NCI-H526 (cell line): ENCODE data around the gene RASD2.
A peak's percentile ranks its signal among the peaks of the same experiment; 100 is the strongest.

Source experiments
- DNase-seq, 2 experiments: peaks; one replicate each; lab custom pipeline; 2025; lab: John Stamatoyannopoulos, UW

The RASD2 gene

DNA sequence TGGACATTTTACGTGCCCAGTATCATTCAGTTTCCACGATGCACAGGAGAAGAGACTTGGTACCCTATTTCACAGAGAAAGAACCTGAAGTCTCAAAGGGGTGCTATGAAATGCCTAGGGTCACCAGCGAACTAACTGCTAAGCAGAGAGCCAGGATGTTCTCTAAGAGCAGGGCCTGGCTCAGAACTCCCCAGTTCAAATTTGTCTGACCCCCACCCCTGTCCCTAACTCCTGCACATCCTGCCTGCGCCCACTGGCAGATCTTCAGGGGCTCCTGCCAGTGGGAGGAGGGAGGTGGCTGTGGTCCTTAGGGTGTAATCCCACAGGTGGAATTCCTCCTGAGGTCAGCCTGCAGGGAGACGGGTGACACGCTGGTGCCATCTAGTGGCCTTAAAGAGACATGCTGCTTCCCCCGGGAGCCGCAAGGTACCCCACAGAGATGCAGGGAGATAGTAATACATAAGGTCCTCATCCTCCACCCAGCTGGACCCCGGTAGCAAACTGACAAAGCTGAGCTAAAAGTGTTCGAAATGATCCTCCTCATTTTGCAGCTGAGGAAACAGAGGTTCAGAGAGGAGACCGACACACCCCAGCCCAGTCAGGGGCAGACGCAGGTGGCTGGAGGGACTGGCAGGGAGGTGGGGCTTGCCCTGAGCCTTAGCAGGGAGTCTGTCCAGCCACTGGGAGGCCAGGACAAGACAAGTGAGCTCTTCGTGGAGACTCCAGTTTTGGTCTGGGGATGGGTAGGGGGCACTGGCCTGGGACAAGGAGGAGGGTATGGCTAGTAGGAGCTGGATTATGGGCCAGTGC is 42.4 kb downstream of the RASD2 start:
- peak; percentile 25 to 77 for DNase-seq

DNA sequence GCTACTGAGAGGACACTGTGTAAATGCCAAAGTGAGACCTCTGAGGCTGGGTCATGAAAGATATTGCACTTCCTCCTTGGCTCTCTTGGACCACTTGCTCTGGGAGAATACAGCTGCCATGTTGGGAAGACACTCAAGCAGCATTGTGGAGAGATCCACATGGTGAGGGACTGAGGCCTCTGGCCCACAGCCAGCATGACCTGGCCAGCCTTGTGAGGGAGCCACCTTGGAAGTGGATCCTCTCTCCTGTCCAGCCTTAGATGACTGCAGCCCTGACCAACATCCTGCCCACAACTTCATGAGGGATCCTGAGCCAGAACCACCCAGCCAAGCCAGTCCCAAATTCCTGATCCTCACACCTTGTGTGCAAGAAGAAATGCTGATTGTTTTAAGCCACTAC is 46.1 kb downstream of the RASD2 start:
- DNase-seq: no peak

DNA sequence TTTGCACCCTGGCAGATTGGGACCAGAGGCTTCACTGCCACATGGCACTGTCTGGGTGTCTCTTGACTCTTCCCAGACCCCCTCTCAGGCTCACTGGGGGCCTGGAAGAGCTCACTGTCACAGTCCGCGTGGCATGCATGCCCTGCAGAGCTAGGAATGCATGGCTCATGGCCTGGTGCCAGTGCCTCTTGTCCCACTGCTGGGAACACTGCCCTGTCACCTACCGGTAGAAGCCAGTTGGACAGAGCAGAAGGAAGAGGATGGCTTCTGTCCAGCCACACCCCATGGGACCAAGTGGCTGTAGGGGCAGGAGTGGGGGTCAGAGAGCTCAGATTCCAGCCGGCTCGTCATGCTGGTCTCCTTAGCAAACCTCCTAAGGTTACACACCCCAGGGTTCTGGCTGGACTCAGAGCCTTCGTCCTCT is 46.8 kb downstream of the RASD2 start:
- DNase-seq: no peak

DNA sequence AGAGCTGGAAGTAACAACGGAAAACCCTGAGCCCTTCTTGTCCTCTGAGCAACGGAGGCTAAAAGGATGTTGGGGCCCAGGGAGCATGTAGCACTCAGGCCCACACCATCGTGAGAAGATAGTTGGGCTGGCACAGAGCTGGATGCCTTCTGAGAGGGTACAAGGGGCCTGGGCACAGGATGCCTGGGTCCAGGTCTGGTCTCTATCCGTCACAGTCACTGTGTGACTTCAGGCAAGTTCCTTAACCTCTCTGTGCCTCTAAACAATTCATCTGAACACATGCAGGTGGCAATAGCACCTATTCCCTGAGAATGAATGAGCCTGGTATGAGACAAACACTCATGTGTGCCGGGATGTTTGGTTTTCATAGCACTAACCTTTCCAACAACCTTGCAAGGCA is 47.3 kb downstream of the RASD2 start:
- no peak for DNase-seq

DNA sequence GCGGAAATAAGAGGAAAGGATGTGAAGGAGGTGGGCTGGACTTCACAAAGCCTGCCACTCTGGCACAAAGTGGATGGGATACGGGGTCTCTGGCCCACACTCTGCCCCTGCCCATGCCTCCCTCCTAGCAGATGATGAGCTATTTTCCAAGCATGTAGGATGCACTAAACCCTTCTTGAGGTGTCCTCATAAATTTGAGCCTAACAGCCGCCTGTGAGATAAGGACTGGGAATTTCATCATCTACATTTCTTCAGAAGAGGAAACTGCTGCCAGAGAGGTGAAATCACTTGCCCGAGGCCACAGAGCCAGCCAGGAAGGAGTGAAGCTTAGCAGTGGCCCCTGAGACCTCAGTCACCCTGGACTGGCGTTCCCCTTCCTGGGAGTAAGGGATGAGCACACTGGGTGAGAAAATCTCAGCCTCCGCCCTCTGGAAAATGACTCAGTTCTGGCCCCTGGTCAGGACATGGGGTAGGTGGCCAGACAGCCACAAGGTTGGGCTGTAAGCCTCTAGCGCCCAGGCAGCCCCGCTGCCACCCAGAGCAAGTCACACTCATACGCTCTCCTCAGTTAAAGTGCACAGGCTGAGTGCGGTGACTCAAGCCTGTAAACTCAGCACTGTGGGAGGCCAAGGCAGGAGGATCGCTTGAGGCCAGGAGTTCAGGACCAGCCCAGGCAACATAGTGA is 48.6 kb downstream of the RASD2 start:
- no peak for DNase-seq

DNA sequence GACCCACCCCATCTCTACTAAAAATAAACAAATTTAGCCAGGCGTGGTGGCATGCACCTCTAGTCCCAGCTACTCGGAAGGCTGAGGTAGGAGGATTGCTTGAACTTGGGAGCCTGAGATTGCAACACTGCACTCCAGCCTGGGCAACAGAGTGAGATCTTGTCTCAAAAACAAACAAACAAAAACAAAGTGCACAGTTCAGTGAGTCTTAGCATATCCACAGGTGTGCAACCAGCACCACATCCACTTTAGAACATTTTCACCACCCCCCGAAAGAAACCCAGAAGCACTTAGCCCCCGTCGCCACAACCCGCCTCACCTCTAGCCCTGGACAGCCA is 49.1 kb downstream of the RASD2 start:
- DNase-seq: no peak

DNA sequence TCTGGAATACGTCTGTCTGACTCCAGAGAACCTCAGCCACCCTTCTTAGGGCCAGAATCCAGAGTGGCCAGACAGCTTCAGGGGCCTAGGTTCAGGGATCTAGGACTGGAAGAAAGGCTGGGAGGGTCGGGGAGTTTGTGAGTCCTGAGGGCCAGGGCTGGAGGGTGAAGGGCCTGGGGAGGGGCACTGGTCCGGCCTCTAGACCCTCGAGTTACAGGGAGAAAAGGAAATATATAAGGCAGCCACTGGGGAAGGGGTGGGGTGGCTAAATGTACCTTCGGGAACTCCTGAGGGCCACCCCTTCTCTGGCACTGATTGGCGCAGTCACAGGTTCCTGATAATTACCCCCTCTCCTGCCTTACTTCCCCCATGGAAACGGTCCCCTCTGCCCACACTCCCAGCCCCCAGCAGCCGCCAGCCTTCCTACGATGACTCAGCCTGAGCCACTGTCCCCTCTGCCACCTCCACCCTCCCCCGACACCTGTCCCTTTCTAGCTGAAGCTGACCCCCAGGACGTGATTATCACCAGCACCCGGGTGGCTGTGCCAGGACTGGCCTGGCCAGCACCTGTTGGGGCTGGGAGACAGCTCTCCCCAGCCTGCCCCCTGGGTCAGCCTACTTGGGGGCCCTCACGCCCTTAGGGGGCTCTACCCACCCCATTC is 50.1 kb downstream of the RASD2 start:
- no peak for DNase-seq

DNA sequence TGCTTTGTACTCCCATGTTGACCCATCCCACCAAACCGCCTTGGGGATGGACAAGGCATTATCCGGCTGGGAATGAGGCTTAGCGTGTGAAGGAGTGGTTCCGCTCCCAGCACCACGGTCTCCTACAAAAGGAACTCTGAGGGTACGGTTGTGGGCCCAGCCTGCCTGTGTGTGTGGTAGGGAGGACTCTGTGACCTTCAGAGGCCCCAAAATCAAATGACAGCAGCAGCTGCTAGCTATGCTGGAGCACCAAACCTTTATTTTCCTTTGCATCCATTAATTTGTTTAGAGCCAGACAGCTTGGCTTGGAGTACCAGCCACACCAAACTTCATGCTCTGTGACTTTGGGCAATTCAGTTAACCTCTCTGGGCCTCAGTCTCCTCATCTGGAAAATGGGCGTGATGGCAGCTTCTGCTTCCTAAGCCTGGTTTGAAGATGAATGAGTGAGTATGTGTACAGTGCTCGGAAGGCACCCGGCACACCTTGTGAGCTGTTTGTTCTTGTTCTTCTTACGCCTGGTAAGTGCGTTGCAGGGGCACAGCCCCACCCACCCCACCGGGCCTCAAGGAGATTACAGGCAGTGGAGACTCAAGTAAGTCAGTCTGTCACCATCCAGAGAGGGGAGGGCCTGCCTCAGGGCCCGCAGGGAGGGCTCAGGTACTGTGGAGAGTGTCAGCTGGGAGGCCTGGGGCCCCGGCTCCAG is 51.2 kb downstream of the RASD2 start:
- no peak for DNase-seq

DNA sequence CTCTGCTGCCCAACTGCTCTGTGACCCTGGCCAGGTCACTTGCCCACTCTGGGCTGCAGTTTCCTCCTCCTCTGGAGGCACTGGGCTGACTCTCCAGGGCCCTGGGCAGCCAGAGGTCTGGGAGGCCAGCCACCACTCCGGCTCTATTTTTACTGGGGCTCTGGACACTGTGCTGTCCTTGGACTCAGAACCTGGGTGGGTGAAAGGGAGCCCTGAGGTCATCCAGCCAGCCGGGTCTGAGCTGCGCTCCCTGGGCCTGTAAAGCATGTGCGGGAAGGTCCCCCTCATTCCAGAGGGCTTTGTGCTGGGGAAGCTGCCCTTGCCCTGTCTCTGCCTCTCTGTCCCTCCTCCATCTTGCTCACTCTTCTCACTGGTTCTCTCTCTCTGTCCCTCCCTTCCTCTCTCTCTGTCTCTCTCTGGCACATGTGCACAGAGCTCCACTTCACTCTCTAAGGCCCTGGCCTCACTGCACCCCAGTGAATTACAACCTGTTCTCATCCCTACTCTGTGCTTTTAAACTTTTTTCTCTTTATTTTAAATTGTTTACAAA is 51.9 kb downstream of the RASD2 start:
- no peak for DNase-seq

DNA sequence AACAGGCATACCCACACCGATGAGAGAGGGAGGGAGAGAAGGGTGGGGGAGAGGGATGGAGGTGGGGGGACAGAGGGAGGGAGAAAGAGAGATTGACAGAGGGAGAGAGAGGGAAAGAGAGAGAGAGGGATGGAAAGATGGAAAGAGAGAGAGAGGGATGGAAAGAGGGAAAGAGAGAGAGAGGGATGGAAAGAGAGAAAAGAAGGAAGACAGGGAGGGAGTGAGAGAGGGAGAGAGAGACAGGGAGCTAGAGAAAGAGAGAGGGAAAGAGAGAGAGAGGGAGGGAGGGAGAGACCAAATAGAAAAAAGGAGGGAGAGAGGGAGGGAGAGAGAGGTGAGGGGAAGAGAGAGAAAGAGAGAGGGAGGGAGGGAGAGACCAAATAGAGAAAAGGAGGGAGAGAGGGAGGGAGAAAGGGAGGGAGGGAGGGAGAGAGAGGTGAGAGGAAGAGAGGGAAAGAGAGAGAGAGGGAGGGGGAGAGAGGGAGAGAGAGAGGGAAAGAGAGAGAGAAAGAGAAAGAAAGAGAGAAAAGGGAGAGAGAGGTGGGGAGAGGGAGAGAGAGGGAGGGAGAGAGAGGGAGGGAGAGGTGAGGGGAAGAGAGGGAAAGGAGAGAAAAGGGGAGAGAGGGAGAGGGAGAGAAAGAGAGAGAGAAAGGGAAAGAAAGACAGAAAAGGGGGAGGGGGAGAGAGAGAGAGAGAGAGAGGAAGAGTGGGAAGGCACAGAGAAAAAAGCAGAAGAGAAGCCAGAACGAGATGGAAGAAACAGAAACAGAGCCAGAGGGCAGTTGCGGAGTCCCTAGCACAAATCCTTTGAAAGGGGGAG is 52.6 kb downstream of the RASD2 start:
- no peak for DNase-seq

DNA sequence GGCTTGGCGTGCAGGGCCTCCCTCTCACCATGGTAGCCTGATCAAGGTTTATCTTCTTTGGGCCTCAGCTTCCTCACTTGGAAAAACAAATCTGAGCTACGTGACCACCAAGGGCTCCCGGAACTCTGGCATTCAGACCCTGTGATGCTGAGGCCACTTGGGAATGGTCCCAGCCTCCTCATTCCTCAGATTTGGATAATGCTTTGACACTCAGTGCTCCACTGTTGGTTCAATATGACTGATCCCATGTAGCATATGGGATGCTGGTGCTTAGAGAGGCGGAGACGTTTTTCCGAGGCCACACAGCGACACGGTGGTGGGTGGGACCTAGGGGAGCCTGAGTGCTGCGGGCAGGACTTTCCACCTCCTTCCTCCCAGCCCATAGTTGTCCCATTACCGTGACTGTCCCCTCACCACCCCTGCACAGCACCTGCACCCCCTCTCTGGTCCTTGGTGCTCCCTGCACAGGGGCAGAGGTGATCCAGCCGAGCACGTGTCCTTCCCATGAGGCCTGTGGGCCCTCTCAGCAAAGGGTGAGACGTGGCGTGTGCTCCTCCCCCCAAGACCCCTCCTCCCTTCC is 53.4 kb downstream of the RASD2 start:
- no peak for DNase-seq

DNA sequence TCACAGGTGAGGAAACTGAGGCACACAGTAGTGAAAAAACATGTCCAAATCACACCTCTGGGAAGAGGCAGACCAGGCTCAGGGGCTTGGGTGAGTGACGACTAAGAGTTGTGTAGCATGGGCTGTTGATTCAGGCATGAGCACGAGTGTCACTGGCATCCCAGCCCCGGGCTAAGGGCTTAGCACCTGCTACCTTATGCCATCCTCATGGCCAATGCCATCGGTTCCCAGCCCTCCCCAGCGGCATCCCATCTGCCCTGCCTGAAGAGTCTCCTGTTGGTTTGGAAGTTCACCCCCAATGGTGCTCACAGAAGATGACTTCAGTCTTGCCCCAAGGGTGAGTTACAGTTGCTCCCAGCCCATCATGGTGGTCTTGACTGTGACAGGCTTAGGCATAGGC is 54.1 kb downstream of the RASD2 start:
- no peak for DNase-seq

DNA sequence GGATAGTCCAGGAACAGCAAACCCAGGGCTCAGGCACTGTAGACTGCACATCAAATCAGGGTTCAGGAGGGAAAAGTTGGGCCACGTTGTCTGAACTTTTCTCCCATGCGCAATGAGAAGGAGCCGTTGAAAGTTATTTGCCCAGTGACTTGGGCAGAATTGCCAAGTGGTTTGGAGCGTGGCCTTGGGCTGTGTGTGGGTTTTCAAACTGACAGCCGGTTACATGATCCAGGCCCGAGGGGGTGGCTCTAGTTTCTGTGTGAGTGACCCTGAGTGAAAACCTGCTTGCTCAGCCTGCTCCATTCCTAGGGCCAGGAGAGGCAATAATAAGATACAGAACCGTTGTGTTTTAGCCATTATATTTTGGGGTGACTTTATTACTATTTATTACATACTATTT is 56.2 kb downstream of the RASD2 start:
- no peak for DNase-seq

DNA sequence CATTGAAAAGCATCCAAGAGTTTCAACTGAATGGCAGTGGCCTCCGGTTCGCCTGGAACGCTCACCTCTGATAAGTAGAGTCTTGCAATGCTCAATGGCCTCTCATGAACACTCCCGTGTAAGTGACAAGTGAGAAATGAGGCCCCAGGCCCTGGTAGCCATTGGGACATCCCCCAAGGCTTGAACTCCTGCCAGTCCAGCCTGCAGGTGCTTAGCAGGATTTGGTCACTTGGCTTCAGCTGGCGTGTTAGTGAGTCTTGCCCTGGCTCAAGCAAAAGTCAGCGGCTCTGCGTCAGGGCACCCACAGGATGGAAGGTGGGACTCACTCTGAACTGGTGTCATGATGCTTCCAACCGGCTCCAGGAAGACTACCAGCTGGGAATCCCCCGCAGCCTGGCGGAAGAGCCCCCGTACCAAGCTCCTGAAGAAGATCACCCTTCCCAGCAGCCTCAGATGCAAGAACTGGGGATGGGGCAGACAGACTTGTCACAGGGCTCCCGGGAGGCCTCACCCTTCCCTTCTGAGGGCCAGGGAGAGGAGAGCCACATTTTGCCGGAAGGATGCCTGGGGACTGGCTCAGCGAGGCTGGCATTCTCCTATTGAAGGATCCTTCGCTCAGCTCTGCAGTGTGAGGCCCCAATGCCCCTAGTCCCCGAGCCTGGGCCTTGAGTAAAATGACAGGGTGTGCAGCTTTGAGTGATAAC is 57.2 kb downstream of the RASD2 start:
- no peak for DNase-seq

DNA sequence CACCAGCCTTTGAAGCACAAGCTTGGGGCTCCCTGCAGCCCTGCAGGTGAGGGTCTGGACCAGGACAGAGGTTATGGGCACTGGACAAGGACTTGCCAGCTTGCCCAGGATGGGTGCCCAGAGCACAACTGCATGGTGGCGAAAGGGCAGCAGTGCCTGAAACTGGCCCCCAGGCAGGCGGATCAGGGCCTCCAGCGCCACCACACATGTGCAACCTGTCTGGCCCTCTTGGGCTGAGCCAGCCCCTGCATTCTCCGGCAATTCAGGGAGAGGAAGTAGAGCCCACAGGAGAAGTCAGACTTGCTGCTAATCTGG is 57.7 kb downstream of the RASD2 start:
- no peak for DNase-seq

DNA sequence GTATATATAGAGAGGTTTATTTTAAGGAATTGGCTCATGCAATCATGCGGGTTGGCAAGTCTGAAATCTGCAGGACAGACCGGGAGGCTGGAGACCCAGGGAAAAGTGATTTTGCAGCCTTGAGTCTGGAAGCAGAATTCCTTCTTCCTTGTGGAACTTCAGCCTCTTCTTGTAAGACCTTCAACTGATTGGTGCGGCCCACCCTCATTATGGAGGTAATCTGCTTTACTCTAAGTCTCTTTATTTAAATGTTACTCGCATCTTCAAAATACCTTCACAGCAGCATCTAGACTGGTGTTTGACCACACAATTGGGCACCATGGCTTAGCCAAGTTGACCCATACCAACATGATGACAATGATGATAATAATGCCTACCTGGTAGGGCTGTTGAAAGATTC is 58.7 kb downstream of the RASD2 start:
- no peak for DNase-seq

DNA sequence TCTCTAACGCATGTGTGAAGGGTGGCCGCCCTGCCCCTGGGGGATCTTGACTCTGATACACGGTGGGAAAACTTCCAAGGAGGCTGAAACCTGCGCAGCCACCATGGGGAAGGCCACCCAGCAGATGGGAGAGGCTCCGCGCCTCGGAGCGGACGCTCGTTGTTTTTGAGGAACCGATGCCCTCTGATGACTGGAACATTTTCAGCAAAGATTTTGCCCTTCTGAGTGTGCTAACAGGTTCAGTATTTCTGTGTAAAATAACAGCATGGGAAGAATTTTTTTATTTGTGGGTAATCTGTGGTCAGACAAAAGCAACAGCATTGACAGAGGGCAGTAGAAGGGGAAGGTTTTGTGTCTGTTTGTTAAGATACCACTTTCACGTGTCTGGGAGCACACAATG is 59.8 kb downstream of the RASD2 start:
- no peak for DNase-seq

DNA sequence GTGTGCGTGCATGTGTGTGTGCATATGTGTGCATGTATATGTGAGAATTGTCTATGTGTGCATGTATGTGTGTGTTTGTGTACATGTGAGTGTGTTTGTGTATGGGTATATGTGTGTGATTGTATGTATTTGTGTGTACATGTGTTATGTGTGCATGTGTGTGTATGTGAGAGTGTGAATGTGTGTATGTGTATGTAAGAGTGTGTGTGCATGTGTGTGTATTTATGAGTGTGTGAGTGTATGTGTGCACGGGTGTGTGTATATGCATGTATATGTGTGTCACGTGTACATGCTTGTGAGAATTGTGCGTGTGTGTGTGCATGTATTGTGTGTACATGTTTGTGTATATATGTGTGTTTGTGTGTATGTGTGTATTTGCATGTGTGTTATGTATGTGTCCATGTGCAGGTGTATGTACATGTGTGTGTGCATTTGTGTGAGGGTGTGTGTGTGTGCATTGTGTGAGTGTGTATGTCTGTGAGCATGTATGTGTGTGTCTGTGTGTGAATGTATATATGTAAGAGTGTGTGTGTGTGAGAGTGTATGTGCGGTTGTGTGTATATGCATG is 60.5 kb downstream of the RASD2 start:
- no peak for DNase-seq

DNA sequence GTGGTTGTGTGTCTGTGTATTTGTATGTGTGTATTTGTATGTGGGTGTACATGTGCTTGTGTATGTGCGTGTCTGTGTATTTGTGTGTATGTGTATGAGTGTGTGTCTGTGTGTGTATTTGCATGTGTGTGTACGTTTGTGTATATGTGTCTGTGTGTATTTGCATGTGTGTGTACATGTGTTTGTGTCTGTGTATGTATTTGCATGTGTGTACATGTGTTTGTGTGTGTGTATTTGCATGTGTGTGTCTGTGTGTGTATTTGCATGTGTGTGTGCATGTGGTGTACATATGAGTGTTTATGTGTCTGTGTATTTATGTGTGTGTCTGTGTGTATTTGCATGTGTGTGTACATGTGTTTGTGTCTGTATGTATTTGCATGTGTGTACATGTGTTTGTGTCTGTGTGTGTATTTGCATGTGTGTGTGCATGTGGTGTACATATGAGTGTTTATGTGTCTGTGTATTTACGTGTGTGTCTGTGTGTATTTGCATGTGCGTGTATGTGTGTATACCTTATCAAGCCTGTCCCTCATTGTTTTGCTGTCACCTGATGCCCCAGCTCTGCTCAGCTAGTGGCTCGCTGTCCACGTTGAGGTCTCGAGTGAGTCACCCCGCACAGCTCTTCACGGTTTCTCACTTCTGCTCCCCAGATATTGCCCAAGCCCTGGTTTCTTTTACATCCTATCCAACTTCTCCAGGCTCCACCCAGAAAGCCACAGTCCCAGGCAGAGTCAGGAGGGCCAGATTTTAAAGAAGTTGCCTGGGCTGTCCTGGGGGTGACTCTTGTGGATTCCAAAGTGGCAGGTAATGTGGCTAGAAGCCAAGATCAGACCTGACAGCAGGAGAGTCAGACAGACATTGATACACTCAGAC is 61.3 kb downstream of the RASD2 start:
- DNase-seq: no peak
